Measurements from ENCODE around the gene IL22RA2. TPM values are rescaled to one million over a fixed set of nuclear protein-coding genes. Genes with fewer than 3 reads are reported as not detected.

IL22RA2 gene
- total and polyA plus RNA-seq, 12 donors: 0.12 TPM; not detected in 11

DNA sequence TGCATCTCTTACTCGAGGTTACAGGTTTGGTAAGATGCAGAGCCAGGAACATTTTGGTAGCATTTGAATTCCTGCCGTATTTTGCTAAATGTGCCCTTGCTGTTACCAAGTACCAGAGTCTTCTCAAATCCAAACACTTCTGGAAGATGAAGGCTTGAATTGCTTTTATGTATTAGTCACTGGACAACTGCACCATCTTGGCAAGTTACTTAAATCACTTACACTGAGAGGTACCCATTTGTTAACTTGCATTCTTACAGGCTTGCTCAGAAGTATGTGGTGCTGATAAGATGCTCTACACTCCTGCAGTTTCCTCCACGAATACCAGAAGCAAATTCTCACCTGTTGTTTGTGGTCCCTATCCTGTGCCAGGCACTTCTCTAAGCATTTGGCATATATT is 12.7 kb downstream of the IL22RA2 start:
- ATAC-seq (peak in 2 of 8 donors; percentile 69 to 76), DNase-seq (no peak)
- intact Hi-C loops (cut with DNase I): loop anchor here in 1 of 10 donors (5.0 kb wide), 1 partner anchor 63 kb away; no protein-coding TSS in a partner anchor
- Histone ChIP-seq H3K27ac (no peak overlapping the region), H3K4me3 (no peak overlapping the region), H3K4me1 (peaks cover 0 to 57% (median 10%) of the 10 kb centered on the region in 9 donors), H3K9me3 (peaks cover 0 to 6% (median 0%) of the 10 kb centered on the region in 11 donors), H3K27me3 (no peaks in the 10 kb centered on the region), H3K36me3 (no peaks in the 10 kb centered on the region)
- 52 to 60% methylated on average over 3 of the region's 3 CpGs for WGBS, 2 donors
- TF ChIP-seq, protein P1, sequence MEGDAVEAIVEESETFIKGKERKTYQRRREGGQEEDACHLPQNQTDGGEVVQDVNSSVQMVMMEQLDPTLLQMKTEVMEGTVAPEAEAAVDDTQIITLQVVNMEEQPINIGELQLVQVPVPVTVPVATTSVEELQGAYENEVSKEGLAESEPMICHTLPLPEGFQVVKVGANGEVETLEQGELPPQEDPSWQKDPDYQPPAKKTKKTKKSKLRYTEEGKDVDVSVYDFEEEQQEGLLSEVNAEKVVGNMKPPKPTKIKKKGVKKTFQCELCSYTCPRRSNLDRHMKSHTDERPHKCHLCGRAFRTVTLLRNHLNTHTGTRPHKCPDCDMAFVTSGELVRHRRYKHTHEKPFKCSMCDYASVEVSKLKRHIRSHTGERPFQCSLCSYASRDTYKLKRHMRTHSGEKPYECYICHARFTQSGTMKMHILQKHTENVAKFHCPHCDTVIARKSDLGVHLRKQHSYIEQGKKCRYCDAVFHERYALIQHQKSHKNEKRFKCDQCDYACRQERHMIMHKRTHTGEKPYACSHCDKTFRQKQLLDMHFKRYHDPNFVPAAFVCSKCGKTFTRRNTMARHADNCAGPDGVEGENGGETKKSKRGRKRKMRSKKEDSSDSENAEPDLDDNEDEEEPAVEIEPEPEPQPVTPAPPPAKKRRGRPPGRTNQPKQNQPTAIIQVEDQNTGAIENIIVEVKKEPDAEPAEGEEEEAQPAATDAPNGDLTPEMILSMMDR (IDR thresholded peaks at IDR 0.05): no peak

DNA sequence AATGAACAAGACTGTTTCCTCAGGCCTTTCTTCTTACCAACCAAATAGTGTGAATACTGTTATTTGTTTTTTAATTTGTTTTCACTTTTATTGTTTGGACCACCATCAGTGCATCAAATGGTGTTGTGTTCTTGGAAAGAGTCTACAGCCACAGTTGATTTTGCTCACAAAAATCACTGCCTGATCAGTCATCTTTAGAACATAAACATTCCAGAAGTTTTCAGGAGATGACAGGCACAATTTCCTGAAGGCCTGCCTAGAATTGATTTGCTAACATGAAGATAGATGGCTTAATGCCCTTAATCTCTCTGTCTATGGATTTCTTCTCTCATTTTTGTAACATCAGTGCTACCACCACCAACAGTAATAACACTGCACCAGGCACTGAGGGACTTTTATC is 13.5 kb downstream of the IL22RA2 start:
- no peak for DNase-seq
- TF ChIP-seq, protein P1 (IDR thresholded peaks at IDR 0.05): no peak
- Histone ChIP-seq H3K36me3 (no peaks in the 10 kb centered on the region), H3K27ac (no peak overlapping the region), H3K4me1 (peaks cover 0 to 57% (median 10%) of the 10 kb centered on the region in 9 donors), H3K4me3 (no peak overlapping the region), H3K9me3 (peaks cover 0 to 6% (median 0%) of the 10 kb centered on the region in 11 donors), H3K27me3 (no peaks in the 10 kb centered on the region)
- intact Hi-C loops (cut with DNase I): loop anchor here in 1 of 10 donors (5.0 kb wide), 1 partner anchor 63 kb away; no protein-coding TSS in a partner anchor
- ATAC-seq: no peak

DNA sequence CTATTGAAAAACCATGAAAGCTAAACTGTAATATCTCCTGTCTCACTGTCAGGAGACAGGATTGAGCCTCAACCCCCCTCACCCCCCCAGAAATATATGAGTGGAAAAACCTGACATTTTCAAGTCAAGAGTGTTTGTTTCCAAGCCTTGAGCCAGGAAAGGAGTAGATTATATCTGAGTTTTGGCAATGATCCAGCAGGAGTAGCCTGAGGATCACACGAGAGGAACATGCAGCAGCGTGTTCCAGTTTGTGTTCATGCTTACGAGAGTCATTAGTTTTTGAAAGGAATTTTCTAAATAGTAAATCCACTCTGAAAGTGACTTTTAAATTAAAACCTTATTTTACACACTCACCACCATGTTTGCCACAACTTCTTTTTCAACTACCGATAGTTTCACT is 15.8 kb downstream of the IL22RA2 start:
- DNase-seq (no peak), ATAC-seq (peak in 3 of 8 donors; percentile 42 to 61 (median 50))
- 49 to 62% methylated on average over 4 of the region's 4 CpGs for WGBS, 2 donors
- Histone ChIP-seq H3K9me3 (peaks cover 0 to 3% (median 0%) of the 10 kb centered on the region in 11 donors), H3K36me3 (no peaks in the 10 kb centered on the region), H3K4me1 (peaks cover 0 to 47% (median 10%) of the 10 kb centered on the region in 9 donors), H3K27ac (no peak overlapping the region), H3K27me3 (no peaks in the 10 kb centered on the region), H3K4me3 (no peak overlapping the region)
- intact Hi-C loops (cut with DNase I): no loop called here
- TF ChIP-seq, protein P1 (IDR thresholded peaks at IDR 0.05): no peak

DNA sequence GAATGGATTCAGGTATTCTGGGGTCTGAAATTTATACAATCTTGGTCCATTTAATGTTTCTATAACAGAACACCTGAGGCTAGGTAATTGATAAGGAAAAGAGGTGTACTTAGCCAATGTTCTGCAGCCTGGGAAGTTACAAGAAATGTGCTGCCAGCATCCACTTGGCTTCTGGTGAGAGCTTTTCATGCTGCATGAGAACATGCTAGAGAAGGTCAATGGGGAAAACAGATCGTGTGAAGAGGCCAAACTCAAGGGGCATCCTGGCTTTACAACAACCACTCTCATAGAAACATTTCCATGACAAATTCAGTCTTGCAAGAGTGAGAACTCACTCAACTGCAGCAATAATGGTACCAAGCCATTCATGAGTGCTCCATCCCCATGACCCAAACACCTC is 16.8 kb downstream of the IL22RA2 start:
- TF ChIP-seq, protein P1 (IDR thresholded peaks at IDR 0.05): no peak
- Histone ChIP-seq H3K36me3 (no peaks in the 10 kb centered on the region), H3K4me3 (no peak overlapping the region), H3K27me3 (no peaks in the 10 kb centered on the region), H3K9me3 (peaks cover 0 to 13% (median 0%) of the 10 kb centered on the region in 11 donors), H3K4me1 (peaks cover 0 to 38% (median 9%) of the 10 kb centered on the region in 9 donors), H3K27ac (no peak overlapping the region)
- intact Hi-C loops (cut with DNase I): no loop called here
- WGBS, 2 donors: 64 to 80% methylated on average over 1 of the region's 1 CpG
- no peak for ATAC-seq
- DNase-seq: no peak

Measured in heart right ventricle (tissue), 16 donors.